Osteoblast (primary cell): ENCODE data around the gene AHCYL2. TPM values are rescaled to one million over a fixed set of nuclear protein-coding genes. Genes with fewer than 3 reads are reported as not detected.

Source experiments
- DNase-seq: peaks from one replicate; pipeline ENCODE4 v3.0.0; 2011; ENCODE audit warnings: low spot score, mixed read lengths; ENCODE audit not compliant: insufficient read length; ENCODE audit errors: missing footprints
- H2AFZ ChIP-seq: 2 replicates; pipeline ENCODE4 v1.6.0; 2011; ENCODE audit warnings: mild to moderate bottlenecking, low read length
- H3K27ac ChIP-seq: 2 replicates; pipeline ENCODE4 v1.5.1; 2011; ENCODE audit warnings: mild to moderate bottlenecking, low read depth, low read length, moderate library complexity
- H3K27me3 ChIP-seq: 2 replicates; pipeline ENCODE4 v1.6.0; 2012; ENCODE audit warnings: mild to moderate bottlenecking, control low read depth, inconsistent platforms, low read length, moderate library complexity; ENCODE audit not compliant: insufficient read depth
- H3K36me3 ChIP-seq: 2 replicates; pipeline ENCODE4 v1.5.1; 2011; ENCODE audit warnings: mild to moderate bottlenecking, low read length, control low read depth, moderate library complexity; ENCODE audit not compliant: insufficient read depth
- H3K4me1 ChIP-seq: 2 replicates; pipeline ENCODE4 v1.5.1; 2011; ENCODE audit warnings: mild to moderate bottlenecking, low read length, control low read depth, moderate library complexity; ENCODE audit not compliant: insufficient read depth
- H3K4me2 ChIP-seq: 2 replicates; pipeline ENCODE4 v1.6.0; 2011; ENCODE audit warnings: mild to moderate bottlenecking, low read length; ENCODE audit not compliant: insufficient read depth
- H3K4me3 ChIP-seq: fragments of 200-600 bp; sonication (generic); 3 replicates; pipeline ENCODE4 v1.5.1; 2012; ENCODE audit warnings: mild to moderate bottlenecking, low read length, inconsistent platforms; ENCODE audit not compliant: insufficient read depth
- H3K79me2 ChIP-seq: 2 replicates; pipeline ENCODE4 v1.6.0; 2012; ENCODE audit warnings: mild to moderate bottlenecking, low read length, control low read depth, inconsistent platforms; ENCODE audit not compliant: insufficient read depth
- H3K9me3 ChIP-seq: 2 replicates; pipeline ENCODE4 v1.5.1; 2011; ENCODE audit warnings: low read depth, low read length, control low read depth
- H4K20me1 ChIP-seq: 2 replicates; pipeline ENCODE4 v1.6.0; 2012; ENCODE audit warnings: mild to moderate bottlenecking, low read length, control low read depth; ENCODE audit not compliant: insufficient read depth
- total RNA-seq: library from RNA; depleted of rRNA; stranded (reverse); fragments of >200 nt; gene quantifications from 2 replicates; pipeline ENCODE4 v1.2.3, GENCODE V29; 2012
- TF ChIP-seq, protein P1 (sequence below): IDR thresholded peaks from 2 replicates; pipeline ENCODE4 v1.5.1; 2011; ENCODE audit warnings: mild to moderate bottlenecking, low read depth, low read length, moderate library complexity; ENCODE audit errors: extremely low read depth

Gene AHCYL2
- total RNA-seq, 1 donor = 10.1 TPM

DNA sequence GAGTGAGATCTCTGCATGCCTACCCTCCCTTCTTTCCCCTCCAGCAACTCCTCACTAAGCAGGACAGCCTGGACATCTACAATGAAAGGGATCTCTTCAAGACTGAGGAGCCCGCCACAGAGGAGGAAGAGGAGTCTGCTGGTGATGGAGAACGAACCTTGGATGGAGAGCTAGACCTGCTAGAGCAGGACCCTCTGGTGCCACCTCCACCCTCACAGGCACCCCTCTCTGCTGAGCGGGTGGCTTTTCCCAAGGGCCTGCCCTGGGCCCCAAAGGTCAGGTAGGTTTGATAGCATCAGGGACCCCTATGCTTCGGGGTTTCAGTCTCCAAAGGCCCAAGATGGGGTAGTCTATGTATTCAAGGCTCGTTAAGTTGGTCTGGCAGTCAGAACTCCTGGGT lies 233.3 kb downstream of the AHCYL2 start:
- DNase-seq = no peak
- H3K36me3 ChIP-seq = peaks cover 35% of the 10 kb centered on the region
- H4K20me1 ChIP-seq = no peaks in the 10 kb centered on the region
- H3K4me2 ChIP-seq = no peak overlapping the region
- H3K4me3 ChIP-seq = no peak overlapping the region
- no peak overlapping the region for H2AFZ ChIP-seq
- H3K4me1 ChIP-seq = no peaks in the 10 kb centered on the region
- H3K27me3 ChIP-seq = no peaks in the 10 kb centered on the region
- no peak overlapping the region for H3K27ac ChIP-seq
- TF ChIP-seq, protein P1, sequence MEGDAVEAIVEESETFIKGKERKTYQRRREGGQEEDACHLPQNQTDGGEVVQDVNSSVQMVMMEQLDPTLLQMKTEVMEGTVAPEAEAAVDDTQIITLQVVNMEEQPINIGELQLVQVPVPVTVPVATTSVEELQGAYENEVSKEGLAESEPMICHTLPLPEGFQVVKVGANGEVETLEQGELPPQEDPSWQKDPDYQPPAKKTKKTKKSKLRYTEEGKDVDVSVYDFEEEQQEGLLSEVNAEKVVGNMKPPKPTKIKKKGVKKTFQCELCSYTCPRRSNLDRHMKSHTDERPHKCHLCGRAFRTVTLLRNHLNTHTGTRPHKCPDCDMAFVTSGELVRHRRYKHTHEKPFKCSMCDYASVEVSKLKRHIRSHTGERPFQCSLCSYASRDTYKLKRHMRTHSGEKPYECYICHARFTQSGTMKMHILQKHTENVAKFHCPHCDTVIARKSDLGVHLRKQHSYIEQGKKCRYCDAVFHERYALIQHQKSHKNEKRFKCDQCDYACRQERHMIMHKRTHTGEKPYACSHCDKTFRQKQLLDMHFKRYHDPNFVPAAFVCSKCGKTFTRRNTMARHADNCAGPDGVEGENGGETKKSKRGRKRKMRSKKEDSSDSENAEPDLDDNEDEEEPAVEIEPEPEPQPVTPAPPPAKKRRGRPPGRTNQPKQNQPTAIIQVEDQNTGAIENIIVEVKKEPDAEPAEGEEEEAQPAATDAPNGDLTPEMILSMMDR = no peak
- H3K79me2 ChIP-seq = no peaks in the 10 kb centered on the region
- H3K9me3 ChIP-seq = no peaks in the 10 kb centered on the region

DNA sequence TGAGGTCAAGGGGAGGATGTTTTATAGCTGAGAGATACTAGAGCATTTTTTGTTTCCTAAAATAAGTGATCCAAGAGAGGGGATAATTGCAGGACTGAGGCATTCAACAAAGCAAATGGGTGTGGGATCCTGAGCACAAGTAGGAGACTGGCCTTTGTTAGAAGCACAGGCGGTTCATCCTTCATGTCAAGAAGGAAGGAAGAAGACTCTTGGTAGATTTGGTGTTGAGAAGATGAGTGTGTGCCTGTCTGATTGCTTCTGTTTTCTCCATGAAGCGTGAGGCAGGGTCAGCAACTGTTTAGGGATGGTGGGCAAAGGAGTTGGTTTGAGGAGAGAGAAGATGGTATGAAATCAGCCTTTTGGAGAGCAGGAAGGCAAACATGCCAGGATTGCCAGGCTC lies 237.0 kb downstream of the AHCYL2 start:
- Histone ChIP-seq H3K4me2 (no peak overlapping the region), H3K27ac (no peak overlapping the region), H4K20me1 (no peaks in the 10 kb centered on the region), H3K79me2 (no peaks in the 10 kb centered on the region), H3K4me3 (no peak overlapping the region), H3K4me1 (peaks cover under 1% of the 10 kb centered on the region), H2AFZ (no peak overlapping the region), H3K36me3 (peaks cover 34% of the 10 kb centered on the region), H3K27me3 (no peaks in the 10 kb centered on the region), H3K9me3 (no peaks in the 10 kb centered on the region)
- TF ChIP-seq, protein P1 = no peak
- DNase-seq = no peak

DNA sequence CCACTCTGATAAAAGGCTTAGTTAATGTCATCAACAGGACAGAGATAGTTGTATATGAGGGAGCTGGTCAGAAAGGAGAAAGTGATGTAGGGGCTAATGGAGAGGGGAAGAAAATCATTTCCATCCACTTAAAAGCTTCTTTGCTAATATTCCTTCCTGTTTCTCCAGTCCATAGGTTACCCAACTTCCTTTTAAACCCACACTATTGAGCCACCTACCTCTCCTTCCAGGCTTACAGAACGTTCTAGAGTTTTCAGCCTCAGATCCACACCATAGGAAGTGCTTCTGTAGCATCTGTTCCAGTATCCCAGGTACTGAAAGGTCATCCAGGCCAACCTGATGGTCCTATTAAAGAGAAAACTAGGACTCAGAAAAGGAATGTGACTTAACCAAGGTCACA lies 237.6 kb downstream of the AHCYL2 start:
- Histone ChIP-seq H3K4me3 (no peak overlapping the region), H3K79me2 (no peaks in the 10 kb centered on the region), H3K27me3 (no peaks in the 10 kb centered on the region), H3K9me3 (no peaks in the 10 kb centered on the region), H3K4me2 (no peak overlapping the region), H3K4me1 (peaks cover 7% of the 10 kb centered on the region), H3K27ac (no peak overlapping the region), H4K20me1 (no peaks in the 10 kb centered on the region), H2AFZ (no peak overlapping the region), H3K36me3 (peaks cover 32% of the 10 kb centered on the region)
- DNase-seq = no peak
- TF ChIP-seq, protein P1 = no peak

DNA sequence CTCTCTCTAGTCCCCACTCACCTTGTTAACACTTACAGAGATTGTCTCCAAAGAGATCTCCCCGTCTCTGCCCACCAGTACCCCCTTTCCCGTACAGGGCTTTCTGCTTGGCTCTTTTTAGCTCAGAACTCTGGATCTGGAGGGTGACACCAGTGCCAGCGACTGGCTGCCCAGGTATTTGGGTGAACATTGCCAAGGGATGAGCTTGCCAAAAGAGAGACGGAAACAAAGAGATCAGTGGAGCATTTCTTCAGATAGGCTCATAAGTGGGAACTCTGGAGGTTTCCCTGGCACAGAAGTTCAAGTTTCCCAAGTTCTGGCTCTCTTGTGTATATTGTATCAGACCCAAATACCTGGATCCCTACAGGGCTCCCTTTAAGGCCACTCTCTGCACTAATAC lies 239.4 kb downstream of the AHCYL2 start:
- Histone ChIP-seq H3K27me3 (no peaks in the 10 kb centered on the region), H2AFZ (no peak overlapping the region), H3K9me3 (no peaks in the 10 kb centered on the region), H3K79me2 (no peaks in the 10 kb centered on the region), H3K4me1 (peaks cover 20% of the 10 kb centered on the region), H3K4me2 (no peak overlapping the region), H3K27ac (no peak overlapping the region), H3K36me3 (peaks cover 25% of the 10 kb centered on the region), H4K20me1 (no peaks in the 10 kb centered on the region), H3K4me3 (no peak overlapping the region)
- no peak for DNase-seq
- TF ChIP-seq, protein P1 = no peak
